Cerebellar cortex (tissue), 1 donor: ENCODE data around the gene SHF.
"Not testable (repeated sequence)": the region's sequence is repeated elsewhere in the genome, so short reads cannot be mapped to it uniquely, and the experiment has no call there.

Source experiments
- DNase-seq: peaks from one replicate; pipeline ENCODE4 v3.0.0-alpha.2; 2015; ENCODE audit warnings: low spot score

SHF gene

GRCh38 chr15:45146405-45146804 lies 41.4 kb downstream of the SHF start:
- no peak for DNase-seq

GRCh38 chr15:45144775-45145174 lies 43.0 kb downstream of the SHF start:
- no peak for DNase-seq

GRCh38 chr15:45143946-45144345 lies 43.8 kb downstream of the SHF start:
- no peak for DNase-seq

- no peak for DNase-seq
Measured at GRCh38 chr15:45143056-45143455, 44.7 kb downstream of the SHF start.

GRCh38 chr15:45141386-45141785 lies 46.4 kb downstream of the SHF start:
- DNase-seq, result no peak

GRCh38 chr15:45140557-45141250 lies 47.1 kb downstream of the SHF start:
- DNase-seq, result no peak

- DNase-seq, result no peak
Measured at GRCh38 chr15:45139770-45140169, 48.0 kb downstream of the SHF start.

- no peak for DNase-seq
Measured at GRCh38 chr15:45138814-45139765, 48.7 kb downstream of the SHF start.

- no peak for DNase-seq
Measured at GRCh38 chr15:45137703-45138102, 50.1 kb downstream of the SHF start.

- DNase-seq, result no peak
Measured at GRCh38 chr15:45136378-45136764, 51.4 kb downstream of the SHF start.

GRCh38 chr15:45135705-45136377 lies 51.9 kb downstream of the SHF start:
- not testable (repeated sequence) for DNase-seq

- DNase-seq, result no peak
Measured at GRCh38 chr15:45134682-45135604, 52.8 kb downstream of the SHF start.

- DNase-seq, result no peak
Measured at GRCh38 chr15:45134046-45134445, 53.7 kb downstream of the SHF start.

- DNase-seq, result no peak
Measured at GRCh38 chr15:45133561-45133920, 54.2 kb downstream of the SHF start.

- no peak for DNase-seq
Measured at GRCh38 chr15:45132844-45133560, 54.8 kb downstream of the SHF start.

- DNase-seq, result no peak
Measured at GRCh38 chr15:45131510-45131909, 56.3 kb downstream of the SHF start.

- DNase-seq, result no peak
Measured at GRCh38 chr15:45130291-45131000, 57.3 kb downstream of the SHF start.

- no peak for DNase-seq
Measured at GRCh38 chr15:45129651-45130129, 58.1 kb downstream of the SHF start, which contains the start of the genes DUOX1 and DUOXA1. Gene DUOX1, plus strand, starts transcription at chr15:45129994. Its CDS starts 1,973 bp downstream, at chr15:45131967. Gene DUOXA1, minus strand, starts transcription at chr15:45129879. Its CDS starts 6,865 bp downstream, at chr15:45123014.

- no peak for DNase-seq
Measured at GRCh38 chr15:45128971-45129639, 58.7 kb downstream of the SHF start.
